22Rv1 (cell line): ENCODE data around the gene C3orf52.

ENCODE experiments used
- H3K27ac ChIP-seq: fragments of 450-650 bp; 2 replicates; pipeline ENCODE4 v1.5.1; 2017
- CTCF ChIP-seq: fragments of 450-650 bp; IDR thresholded peaks from 2 replicates; pipeline ENCODE4 v1.5.1; 2017; ENCODE audit warnings: mild to moderate bottlenecking
- ZFX ChIP-seq: fragments of 450-650 bp; IDR thresholded peaks from 2 replicates; pipeline ENCODE4 v1.6.1; 2017; ENCODE audit warnings: antibody characterized with exemption, borderline replicate concordance

The C3orf52 gene

DNA sequence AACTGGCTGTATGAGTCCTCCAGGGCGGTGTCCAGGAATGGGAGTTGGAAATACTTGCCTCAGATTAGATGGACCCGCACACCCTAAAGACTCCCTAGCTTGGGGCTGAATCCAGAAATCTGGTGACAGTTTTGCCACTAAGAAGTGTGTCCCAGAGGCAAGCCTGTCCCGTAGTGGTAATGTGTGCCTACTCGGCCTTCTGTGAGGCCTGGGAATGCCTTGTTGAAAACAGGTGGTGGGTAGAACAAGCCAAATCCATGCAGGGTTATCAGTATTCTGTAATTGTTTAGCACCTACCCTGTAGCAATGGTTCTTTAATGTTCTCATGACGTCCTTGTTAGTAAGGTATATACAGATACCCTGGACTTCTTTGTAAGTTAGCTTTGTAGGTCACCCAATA, 1.6 kb downstream of the C3orf52 start:
- H3K27ac ChIP-seq = no peak overlapping the region

DNA sequence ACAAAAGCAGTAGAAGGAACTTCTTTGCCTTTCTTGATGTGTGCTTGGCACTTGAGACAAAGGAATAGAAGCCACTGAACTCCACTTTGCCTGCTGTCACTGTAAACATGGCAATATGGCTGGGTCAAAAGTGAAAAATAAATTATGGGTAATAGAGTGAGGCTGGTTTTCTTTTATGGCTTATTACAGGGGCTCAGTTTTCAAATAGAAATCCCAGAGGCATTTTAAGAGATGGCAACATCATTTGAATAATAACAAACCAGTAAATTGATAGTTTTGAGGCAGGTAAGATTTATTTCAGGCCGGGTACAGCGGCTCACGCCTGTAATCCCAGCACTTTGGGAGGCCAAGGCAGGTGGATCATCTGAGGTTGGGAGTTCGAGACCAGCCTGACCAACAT, 2.8 kb downstream of the C3orf52 start:
- TF ChIP-seq CTCF (no peak), ZFX (no peak)
- no peak overlapping the region for H3K27ac ChIP-seq

More for the DNA sequence above, 1.6 kb downstream of the C3orf52 start:
- no peak for TF ChIP-seq CTCF
- no peak for TF ChIP-seq ZFX

GRCh38 chr3:112089956-112090886, 4.0 kb downstream of the C3orf52 start:
- no peak overlapping the region for H3K27ac ChIP-seq
- TF ChIP-seq CTCF (no peak), ZFX (no peak)

- TF ChIP-seq CTCF (no peak), ZFX (no peak)
- H3K27ac ChIP-seq = no peak overlapping the region
Measured at GRCh38 chr3:112090887-112091586, 4.8 kb downstream of the C3orf52 start.

DNA sequence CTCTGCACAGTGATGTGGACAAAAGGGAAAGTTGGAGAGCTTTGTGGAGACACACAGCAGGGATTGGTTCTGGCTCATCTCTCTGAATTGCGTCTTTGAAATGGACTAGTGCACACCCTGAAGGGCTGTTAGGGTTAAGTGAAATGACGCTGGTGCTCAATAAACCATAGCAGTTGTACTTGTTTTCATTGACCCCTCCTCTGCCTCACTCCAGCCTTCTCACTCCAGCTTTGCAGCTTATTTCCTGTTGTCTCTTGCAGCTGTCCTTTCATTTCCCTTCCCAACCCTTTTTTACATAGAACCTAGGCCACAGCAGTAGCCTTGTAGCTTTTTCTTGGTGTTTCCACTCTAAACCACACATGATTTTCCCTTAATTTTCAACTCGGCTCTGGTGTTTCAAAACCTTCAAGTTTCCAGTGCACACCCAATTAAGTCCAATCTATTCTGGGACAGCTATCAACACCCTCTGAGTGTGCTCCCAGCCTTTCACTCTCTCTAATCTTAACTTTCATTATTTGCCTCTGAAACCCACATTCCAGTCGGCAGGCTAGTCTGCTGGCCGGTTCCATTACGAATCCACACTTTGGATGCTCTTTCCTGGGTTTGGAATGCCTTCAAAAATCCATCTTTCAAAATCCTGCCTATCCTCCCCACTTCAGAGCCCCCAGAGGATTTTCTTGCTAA, 6.4 kb downstream of the C3orf52 start:
- H3K27ac ChIP-seq = no peak overlapping the region
- TF ChIP-seq CTCF (no peak), ZFX (no peak)

DNA sequence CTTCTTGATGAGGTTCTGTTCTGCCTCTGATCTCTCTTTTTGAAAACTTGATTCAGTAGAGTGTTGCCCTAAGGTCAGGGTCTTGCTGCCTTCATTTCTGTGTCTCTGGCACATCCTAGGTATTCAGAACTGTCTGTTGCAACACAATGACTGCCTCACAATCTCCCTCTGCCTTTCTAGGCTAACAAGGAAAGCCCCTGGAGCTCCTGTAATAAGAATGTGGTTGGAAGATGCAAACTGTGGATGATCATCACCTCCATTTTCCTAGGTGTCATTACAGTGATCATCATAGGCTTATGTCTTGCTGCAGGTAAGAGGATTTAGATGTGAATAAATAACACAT, 7.0 kb downstream of the C3orf52 start:
- TF ChIP-seq CTCF (no peak), ZFX (no peak)
- H3K27ac ChIP-seq = no peak overlapping the region
